Hepatocyte (in vitro differentiated cells): ENCODE results near the gene FBN3. TPM values are rescaled to one million over a fixed set of nuclear protein-coding genes. Genes with fewer than 3 reads are reported as not detected.

Experiments
- DNase-seq: peaks from one replicate; pipeline ENCODE4 v3.0.0-alpha.2; 2016; ENCODE audit warnings: low spot score
- H2AFZ ChIP-seq: fragments of 200-600 bp; sonication (generic); 2 replicates; pipeline ENCODE4 v1.6.0; 2016; ENCODE audit warnings: antibody characterized with exemption, mild to moderate bottlenecking
- H3K27ac ChIP-seq: fragments of 200-600 bp; sonication (generic); 2 replicates; pipeline ENCODE4 v1.5.1; 2016; ENCODE audit warnings: mild to moderate bottlenecking
- H3K27me3 ChIP-seq: fragments of 200-600 bp; sonication (generic); 2 replicates; pipeline ENCODE4 v1.6.1; 2016
- H3K36me3 ChIP-seq: fragments of 200-600 bp; sonication (generic); replicated peaks from 2 replicates; pipeline ENCODE4 v1.5.1; 2016; ENCODE audit warnings: low read depth; ENCODE audit not compliant: insufficient read depth
- H3K4me1 ChIP-seq: fragments of 200-600 bp; sonication (generic); 2 replicates; pipeline ENCODE4 v1.5.1; 2016; ENCODE audit warnings: mild to moderate bottlenecking, moderate library complexity; ENCODE audit not compliant: insufficient read depth
- H3K4me2 ChIP-seq: fragments of 200-600 bp; sonication (generic); 2 replicates; pipeline ENCODE4 v1.6.0; 2016
- H3K4me3 ChIP-seq: fragments of 200-600 bp; sonication (generic); 2 replicates; pipeline ENCODE4 v1.5.1; 2016; ENCODE audit warnings: mild to moderate bottlenecking
- H3K79me2 ChIP-seq: fragments of 200-600 bp; sonication (generic); 2 replicates; pipeline ENCODE4 v1.6.0; 2017; ENCODE audit warnings: mild to moderate bottlenecking
- H3K9me2 ChIP-seq: fragments of 200-600 bp; sonication (generic); replicated peaks from 2 replicates; pipeline ENCODE4 v1.6.0; 2017; ENCODE audit warnings: mild to moderate bottlenecking; ENCODE audit not compliant: insufficient read depth
- H3K9me3 ChIP-seq: fragments of 200-600 bp; sonication (generic); 2 replicates; pipeline ENCODE4 v1.5.1; 2016; ENCODE audit warnings: low read depth, mild to moderate bottlenecking
- H4K20me1 ChIP-seq: fragments of 200-600 bp; sonication (generic); 2 replicates; pipeline ENCODE4 v1.6.0; 2016; ENCODE audit warnings: mild to moderate bottlenecking; ENCODE audit not compliant: insufficient read depth, poor library complexity, severe bottlenecking
- EZH2 ChIP-seq: fragments of 200-600 bp; sonication (generic); IDR thresholded peaks from 2 replicates; pipeline ENCODE4 v1.6.1; 2016; ENCODE audit warnings: antibody characterized with exemption, mild to moderate bottlenecking, borderline replicate concordance
- EZH2phosphoT487 ChIP-seq: fragments of 200-600 bp; sonication (generic); IDR thresholded peaks from one replicate; pipeline ENCODE4 v1.6.1; 2018; ENCODE audit warnings: antibody characterized with exemption, mild to moderate bottlenecking, low read depth, moderate library complexity; ENCODE audit not compliant: unreplicated experiment, severe bottlenecking
- WGBS: methylation state at CpG from one replicate; pipeline ENCODE4 v1.1.6; 2016; ENCODE audit warnings: low lambda C conversion rate; ENCODE audit errors: missing lambda C conversion rate; 5-methylcytosine and 5-hydroxymethylcytosine counted together
- polyA plus RNA-seq: library from polyadenylated mRNA; unstranded; fragments of >200 nt; fragmentation: Nextera tagmentation; extraction: Ambion mirVana; gene quantifications from 2 replicates; pipeline ENCODE4 v1.2.1, GENCODE V29; 2016
- total RNA-seq: library from RNA; depleted of rRNA; stranded (reverse); fragments of >200 nt; gene quantifications from 2 replicates; pipeline ENCODE4 v1.2.3, GENCODE V29; 2014
- TF ChIP-seq, protein P1 (sequence below): fragments of 200-600 bp; sonication (generic); IDR thresholded peaks from 2 replicates; pipeline ENCODE4 v1.5.1; 2016; ENCODE audit warnings: antibody characterized with exemption, mild to moderate bottlenecking; ENCODE audit not compliant: poor library complexity

FBN3 gene
- total and polyA plus RNA-seq, 2 experiments from 2014 or later, result 7.5 to 11.5 TPM

DNA sequence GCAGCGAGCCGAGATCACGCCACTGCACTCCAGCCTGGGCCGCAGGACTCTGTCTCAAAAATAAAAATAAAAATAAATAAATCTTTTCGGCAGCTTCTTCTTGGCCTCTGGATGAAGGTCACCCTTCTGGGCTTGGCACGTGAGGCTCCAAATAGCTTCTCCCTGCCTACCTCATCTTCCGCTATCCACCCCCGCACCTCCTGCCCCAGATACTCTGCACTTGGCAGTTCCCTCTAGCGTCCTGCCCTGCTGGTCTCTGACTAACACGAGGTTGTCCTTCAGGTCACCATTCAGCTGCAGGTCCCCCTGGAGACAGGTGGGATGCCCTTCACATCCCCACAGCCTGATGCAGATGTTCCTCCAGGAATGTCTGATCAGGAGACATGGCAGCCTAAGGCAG lies 105.4 kb downstream of the FBN3 start:
- TF ChIP-seq, protein P1, sequence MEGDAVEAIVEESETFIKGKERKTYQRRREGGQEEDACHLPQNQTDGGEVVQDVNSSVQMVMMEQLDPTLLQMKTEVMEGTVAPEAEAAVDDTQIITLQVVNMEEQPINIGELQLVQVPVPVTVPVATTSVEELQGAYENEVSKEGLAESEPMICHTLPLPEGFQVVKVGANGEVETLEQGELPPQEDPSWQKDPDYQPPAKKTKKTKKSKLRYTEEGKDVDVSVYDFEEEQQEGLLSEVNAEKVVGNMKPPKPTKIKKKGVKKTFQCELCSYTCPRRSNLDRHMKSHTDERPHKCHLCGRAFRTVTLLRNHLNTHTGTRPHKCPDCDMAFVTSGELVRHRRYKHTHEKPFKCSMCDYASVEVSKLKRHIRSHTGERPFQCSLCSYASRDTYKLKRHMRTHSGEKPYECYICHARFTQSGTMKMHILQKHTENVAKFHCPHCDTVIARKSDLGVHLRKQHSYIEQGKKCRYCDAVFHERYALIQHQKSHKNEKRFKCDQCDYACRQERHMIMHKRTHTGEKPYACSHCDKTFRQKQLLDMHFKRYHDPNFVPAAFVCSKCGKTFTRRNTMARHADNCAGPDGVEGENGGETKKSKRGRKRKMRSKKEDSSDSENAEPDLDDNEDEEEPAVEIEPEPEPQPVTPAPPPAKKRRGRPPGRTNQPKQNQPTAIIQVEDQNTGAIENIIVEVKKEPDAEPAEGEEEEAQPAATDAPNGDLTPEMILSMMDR, result no peak
- TF ChIP-seq EZH2phosphoT487 (no peak), EZH2 (no peak)
- H3K27me3 ChIP-seq, result no peaks in the 10 kb centered on the region
- H3K9me3 ChIP-seq, result no peaks in the 10 kb centered on the region
- no peaks in the 10 kb centered on the region for H3K79me2 ChIP-seq
- H2AFZ ChIP-seq, result no peak overlapping the region
- no peak for DNase-seq
- no peak overlapping the region for H3K27ac ChIP-seq
- no peaks in the 10 kb centered on the region for H3K4me1 ChIP-seq
- H3K9me2 ChIP-seq, result no peaks in the 10 kb centered on the region
- H3K4me2 ChIP-seq, result no peak overlapping the region
- H3K4me3 ChIP-seq, result no peak overlapping the region
- no peaks in the 10 kb centered on the region for H4K20me1 ChIP-seq
- 93% methylated on average over 10 of the region's 10 CpGs for WGBS
- no peaks in the 10 kb centered on the region for H3K36me3 ChIP-seq

DNA sequence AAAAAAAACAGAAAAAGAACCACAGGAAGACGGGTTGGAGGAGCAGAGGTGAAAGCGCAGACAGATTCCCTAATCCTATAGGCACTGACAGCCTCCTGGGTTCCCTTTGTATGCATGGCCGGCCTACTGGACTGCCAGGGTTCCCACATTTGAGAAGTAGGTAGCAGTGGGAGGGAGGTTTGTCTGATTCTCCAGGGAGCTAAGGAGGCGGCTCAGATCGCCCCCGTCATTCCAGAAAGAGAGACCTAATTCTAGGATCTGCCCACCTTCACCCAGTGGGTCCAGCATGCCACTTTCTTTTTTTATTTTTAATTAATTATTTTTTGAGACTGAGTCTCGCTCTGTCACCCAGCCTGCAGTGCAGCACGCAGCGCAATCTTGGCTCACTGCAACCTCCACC lies 106.5 kb downstream of the FBN3 start:
- Histone ChIP-seq H3K79me2 (no peaks in the 10 kb centered on the region), H3K4me2 (no peak overlapping the region), H3K4me1 (no peaks in the 10 kb centered on the region), H3K27ac (no peak overlapping the region), H3K9me3 (no peaks in the 10 kb centered on the region), H3K9me2 (no peaks in the 10 kb centered on the region), H2AFZ (no peak overlapping the region), H3K4me3 (no peak overlapping the region), H4K20me1 (no peaks in the 10 kb centered on the region), H3K27me3 (no peaks in the 10 kb centered on the region), H3K36me3 (no peaks in the 10 kb centered on the region)
- no peak for DNase-seq
- WGBS, result 96% methylated on average over 9 of the region's 9 CpGs
- no peak for TF ChIP-seq EZH2
- TF ChIP-seq EZH2phosphoT487, result no peak
- TF ChIP-seq, protein P1, result no peak

DNA sequence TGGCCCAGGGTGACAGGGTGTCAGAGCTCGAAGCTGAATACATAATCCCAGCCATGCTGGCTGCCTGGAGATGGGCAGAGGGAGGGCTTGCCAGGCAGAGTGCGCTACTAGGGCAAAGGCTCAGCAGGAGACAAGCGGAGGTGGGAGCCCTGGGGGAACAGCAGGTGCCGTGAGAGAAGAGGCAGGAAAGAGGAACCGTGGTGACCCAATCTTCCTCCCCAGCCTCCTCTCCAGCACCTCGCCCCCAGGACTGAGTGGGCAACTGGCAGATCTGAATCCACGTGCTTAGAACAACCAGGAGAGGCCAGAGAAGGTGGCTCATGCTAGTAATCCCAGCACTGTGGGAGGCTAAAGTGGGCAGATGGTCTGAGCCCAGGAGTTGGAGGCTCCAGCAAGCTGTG lies 107.9 kb downstream of the FBN3 start:
- Histone ChIP-seq H3K4me3 (no peak overlapping the region), H4K20me1 (no peaks in the 10 kb centered on the region), H3K79me2 (no peaks in the 10 kb centered on the region), H3K4me2 (no peak overlapping the region), H3K9me3 (no peaks in the 10 kb centered on the region), H3K4me1 (no peaks in the 10 kb centered on the region), H3K9me2 (no peaks in the 10 kb centered on the region), H3K27ac (no peak overlapping the region), H3K36me3 (no peaks in the 10 kb centered on the region), H3K27me3 (no peaks in the 10 kb centered on the region), H2AFZ (no peak overlapping the region)
- DNase-seq, result no peak
- TF ChIP-seq EZH2 (no peak), EZH2phosphoT487 (no peak)
- TF ChIP-seq, protein P1, result no peak
- 86% methylated on average over 7 of the region's 7 CpGs for WGBS

DNA sequence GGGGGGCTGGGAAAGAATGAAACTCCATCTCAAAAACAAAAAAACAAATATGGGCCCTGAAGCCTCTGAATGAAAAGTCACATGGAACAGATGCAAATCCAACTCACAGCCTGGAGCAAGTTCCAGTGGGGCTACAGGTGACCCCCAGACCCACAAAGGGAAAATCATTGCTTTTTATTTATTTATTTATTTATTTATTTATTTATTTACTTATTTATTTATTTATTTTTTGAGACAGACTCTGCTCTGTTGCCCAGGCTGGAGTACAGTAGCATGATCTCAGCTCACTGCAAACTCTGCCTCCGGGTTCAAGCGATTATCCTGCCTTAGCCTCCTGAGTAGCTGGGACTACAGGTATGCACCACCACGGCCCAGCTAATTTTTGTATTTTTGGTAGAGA lies 110.2 kb downstream of the FBN3 start:
- Histone ChIP-seq H3K9me2 (no peaks in the 10 kb centered on the region), H3K27me3 (no peaks in the 10 kb centered on the region), H3K4me2 (no peak overlapping the region), H3K27ac (no peak overlapping the region), H3K9me3 (no peaks in the 10 kb centered on the region), H3K79me2 (no peaks in the 10 kb centered on the region), H3K4me1 (no peaks in the 10 kb centered on the region), H3K4me3 (no peak overlapping the region), H4K20me1 (no peaks in the 10 kb centered on the region), H3K36me3 (no peaks in the 10 kb centered on the region), H2AFZ (no peak overlapping the region)
- no peak for DNase-seq
- no peak for TF ChIP-seq EZH2
- TF ChIP-seq, protein P1, result no peak
- TF ChIP-seq EZH2phosphoT487, result no peak
- 78% methylated on average over 3 of the region's 3 CpGs for WGBS
